CD4-positive, alpha-beta T cell (primary cell): ENCODE measurements around the gene SPIB. TPM values are rescaled to one million over a fixed set of nuclear protein-coding genes. Genes with fewer than 3 reads are reported as not detected.
A peak's percentile ranks its signal among the peaks of the same experiment; 100 is the strongest.

Experiments
- ATAC-seq: fragments of 200-7000 bp; cut with Tn5 transposase; one replicate; pipeline ENCODE4 v1.10.0; 2022; ENCODE audit warnings: mild to moderate bottlenecking; ENCODE audit not compliant: poor library complexity
- CTCF ChIA-PET: fragments of 350-600 bp; sonication (Branson Sonifier 250); formaldehyde crosslinking; loops from one replicate; lab custom pipeline; 2021; ENCODE audit warnings: antibody characterized with exemption, inconsistent platforms; lab: Charles Lee
- POLR2A ChIA-PET: fragments of 350-600 bp; sonication (Branson Sonifier 250); formaldehyde crosslinking; loops from one replicate; lab custom pipeline; 2021; ENCODE audit warnings: antibody characterized with exemption, inconsistent platforms; lab: Charles Lee
- DNase-seq, 14 experiments: peaks; one replicate each; pipeline ENCODE4 v3.0.0-alpha.2; 2013 to 2020; ENCODE audit warnings: mixed read lengths in 2 of 14
- H3K27ac ChIP-seq, 2 donors: one replicate each; pipeline versions ENCODE4 v1.5.1 to v1.7.0; 2013; ENCODE audit warnings: low read length in 2 of 2, low read depth in 1 of 2, mild to moderate bottlenecking in 1 of 2
- H3K27me3 ChIP-seq, 2 experiments: 1 replicate in 1 of 2; 2 replicates in 1 of 2; pipeline versions ENCODE4 v1.6.1 to v1.7.0; 2013; ENCODE audit warnings: low read length in 2 of 2, control low read depth in 1 of 2, mild to moderate bottlenecking in 1 of 2, moderate library complexity in 1 of 2; ENCODE audit not compliant: insufficient read depth in 2 of 2, control insufficient read depth in 1 of 2
- H3K36me3 ChIP-seq: one replicate; pipeline ENCODE4 v1.6.1; 2013; ENCODE audit warnings: low read length, control low read depth; ENCODE audit not compliant: insufficient read depth
- H3K4me1 ChIP-seq: one replicate; pipeline ENCODE4 v1.6.1; 2013; ENCODE audit warnings: low read length, control low read depth; ENCODE audit not compliant: insufficient read depth
- H3K4me3 ChIP-seq: one replicate; pipeline ENCODE4 v1.5.1; 2013; ENCODE audit warnings: mild to moderate bottlenecking, low read length, moderate library complexity
- H3K9me3 ChIP-seq, 2 experiments: 1 replicate in 1 of 2; 2 replicates in 1 of 2; pipeline versions ENCODE4 v1.6.1 to v1.7.0; 2013; ENCODE audit warnings: low read length in 2 of 2, mild to moderate bottlenecking in 2 of 2, control low read depth in 1 of 2, moderate library complexity in 1 of 2; ENCODE audit not compliant: control insufficient read depth in 1 of 2, insufficient read depth in 1 of 2
- H3K27ac Mint-ChIP-seq: one replicate; pipeline ENCODE4 v1.8.0; 2020; ENCODE audit warnings: mixed read lengths
- H3K27me3 Mint-ChIP-seq: one replicate; pipeline ENCODE4 v1.8.0; 2021; ENCODE audit warnings: mixed read lengths
- H3K36me3 Mint-ChIP-seq: one replicate; pipeline ENCODE4 v1.8.0; 2021; ENCODE audit warnings: low read depth, mixed read lengths
- H3K4me1 Mint-ChIP-seq: one replicate; pipeline ENCODE4 v1.8.0; 2021; ENCODE audit warnings: low read depth, mixed read lengths
- H3K4me3 Mint-ChIP-seq: one replicate; pipeline ENCODE4 v1.8.0; 2020; ENCODE audit warnings: mild to moderate bottlenecking, mixed read lengths
- H3K9me3 Mint-ChIP-seq: one replicate; pipeline ENCODE4 v1.8.0; 2020; ENCODE audit warnings: mixed read lengths
- CTCF ChIP-seq: fragments of 200-600 bp; IDR thresholded peaks from one replicate; pipeline ENCODE4 v1.8.0; 2022; ENCODE audit warnings: antibody characterized with exemption, mild to moderate bottlenecking
- intact Hi-C, 2 experiments: fragments of 100-400 bp; cut with DNase I in 1 of 2; cut with micrococcal nuclease in 1 of 2; formaldehyde crosslinking; loops; one replicate each; pipeline versions ENCODE4 v1.15.1 to v1.9.0; 2023 to 2025; cut with DNase I, micrococcal nuclease
- total RNA-seq, 174 experiments: library from RNA in 2 of 174; stranded (reverse) in 2 of 174; gene quantifications; one replicate each; pipeline ENCODE4 v1.2.3 and lab custom pipeline; 2021 to 2026

SPIB gene
- total RNA-seq, 2 experiments from 2014 or later: 0.42 to 0.52 TPM

DNA sequence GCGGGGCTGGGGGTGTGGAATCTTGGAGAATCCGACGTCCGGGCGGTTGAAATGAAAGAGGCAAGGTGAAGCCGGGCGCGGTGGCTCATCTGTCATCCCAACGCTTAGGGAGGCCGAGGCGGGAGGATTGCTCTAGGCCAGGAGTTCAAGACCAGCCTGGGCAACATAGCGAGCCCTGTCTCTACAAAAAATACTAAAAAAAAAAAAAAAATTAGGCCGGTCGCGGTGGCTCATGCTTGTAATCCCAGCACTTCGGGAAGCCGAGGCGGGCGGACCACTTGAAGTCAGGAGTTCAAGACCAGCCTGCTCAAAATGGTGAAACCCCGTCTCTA, 58.1 kb downstream of the SPIB start:
- no peaks in the 10 kb centered on the region for H3K27me3 ChIP-seq
- intact Hi-C loops: loop anchor here (1.0 to 5.0 kb wide), 3 partner anchors 34 to 110 kb away; partner anchors contain the start of genes JOSD2 (in 2 of the 2), MYBPC2 (in 1 of the 2) and NAPSA (in 1 of the 2)
- DNase-seq (no peak), ATAC-seq (no peak)
- peak overlapping the region; percentile 73 to 82 for H3K27ac ChIP-seq
- peaks cover 39% of the 10 kb centered on the region for H3K36me3 ChIP-seq
- peaks cover 0 to 6% of the 10 kb centered on the region in 2 experiments for H3K9me3 ChIP-seq
- peak overlapping the region; percentile 79 for H3K4me3 ChIP-seq
- peaks cover 43% of the 10 kb centered on the region for H3K4me1 ChIP-seq
- Mint-ChIP-seq H3K27me3 (no peaks in the 10 kb centered on the region), H3K4me3 (peak overlapping the region; percentile 95), H3K9me3 (no peaks in the 10 kb centered on the region), H3K36me3 (peaks cover 44% of the 10 kb centered on the region), H3K27ac (peak overlapping the region; percentile 95), H3K4me1 (peaks cover 22% of the 10 kb centered on the region)
- no peak for TF ChIP-seq CTCF
- CTCF ChIA-PET: no interaction called here
- POLR2A ChIA-PET: interaction anchor here (0.6 to 1.1 kb wide), 3 partner anchors 98 to 120 kb away, joined by 3 to 12 read pairs (median 3); partner anchors contain the start of gene NR1H2

- no peaks in the 10 kb centered on the region for H3K27me3 ChIP-seq
- H3K4me3 ChIP-seq: peak overlapping the region; percentile 79
Observed at GRCh38 chr19:50477751-50478515, 59.2 kb downstream of the SPIB start.

More at GRCh38 chr19:50477751-50478515, 59.2 kb downstream of the SPIB start:
- Mint-ChIP-seq H3K36me3 (peaks cover 52% of the 10 kb centered on the region), H3K27ac (peak overlapping the region; percentile 95), H3K4me1 (peaks cover 22% of the 10 kb centered on the region), H3K27me3 (no peaks in the 10 kb centered on the region), H3K9me3 (no peaks in the 10 kb centered on the region), H3K4me3 (peak overlapping the region; percentile 95)
- Histone ChIP-seq H3K27ac (no peak overlapping the region), H3K36me3 (peaks cover 45% of the 10 kb centered on the region), H3K4me1 (peaks cover 43% of the 10 kb centered on the region), H3K9me3 (peaks cover 0 to 6% of the 10 kb centered on the region in 2 experiments)
- ChIA-PET CTCF (no interaction called here), POLR2A (no interaction called here)
- intact Hi-C loops: loop anchor here in 1 of 2 experiments (2.0 to 5.0 kb wide), 2 partner anchors 45 to 111 kb away; partner anchors contain the start of genes MYBPC2 and NAPSA
- TF ChIP-seq CTCF: no peak
- DNase-seq (no peak), ATAC-seq (no peak)
